Panc1 (cell line): ENCODE data around the gene DECR2.

Source experiments
- REST ChIP-seq, 2 experiments: IDR thresholded peaks; 2 replicates each; pipeline ENCODE4 v1.6.1; 2011 to 2012; ENCODE audit warnings: low read depth in 2 of 2, control low read depth in 1 of 2, low read length in 1 of 2, mild to moderate bottlenecking in 1 of 2, moderate library complexity in 1 of 2; ENCODE audit not compliant: insufficient read depth in 1 of 2
- SIN3A ChIP-seq: IDR thresholded peaks from 2 replicates; pipeline ENCODE4 v1.6.1; 2012; ENCODE audit warnings: low read depth, mild to moderate bottlenecking, low read length, moderate library complexity, borderline replicate concordance; ENCODE audit not compliant: insufficient read depth
- TCF7L2 ChIP-seq: IDR thresholded peaks from 2 replicates; pipeline ENCODE4 v1.6.1; 2011; ENCODE audit warnings: mild to moderate bottlenecking, low read depth, low read length, inconsistent platforms
- TF ChIP-seq, protein P1 (sequence below): fragments of 450-650 bp; IDR thresholded peaks from 2 replicates; pipeline ENCODE4 v1.5.1; 2017; ENCODE audit warnings: mild to moderate bottlenecking

DNA sequence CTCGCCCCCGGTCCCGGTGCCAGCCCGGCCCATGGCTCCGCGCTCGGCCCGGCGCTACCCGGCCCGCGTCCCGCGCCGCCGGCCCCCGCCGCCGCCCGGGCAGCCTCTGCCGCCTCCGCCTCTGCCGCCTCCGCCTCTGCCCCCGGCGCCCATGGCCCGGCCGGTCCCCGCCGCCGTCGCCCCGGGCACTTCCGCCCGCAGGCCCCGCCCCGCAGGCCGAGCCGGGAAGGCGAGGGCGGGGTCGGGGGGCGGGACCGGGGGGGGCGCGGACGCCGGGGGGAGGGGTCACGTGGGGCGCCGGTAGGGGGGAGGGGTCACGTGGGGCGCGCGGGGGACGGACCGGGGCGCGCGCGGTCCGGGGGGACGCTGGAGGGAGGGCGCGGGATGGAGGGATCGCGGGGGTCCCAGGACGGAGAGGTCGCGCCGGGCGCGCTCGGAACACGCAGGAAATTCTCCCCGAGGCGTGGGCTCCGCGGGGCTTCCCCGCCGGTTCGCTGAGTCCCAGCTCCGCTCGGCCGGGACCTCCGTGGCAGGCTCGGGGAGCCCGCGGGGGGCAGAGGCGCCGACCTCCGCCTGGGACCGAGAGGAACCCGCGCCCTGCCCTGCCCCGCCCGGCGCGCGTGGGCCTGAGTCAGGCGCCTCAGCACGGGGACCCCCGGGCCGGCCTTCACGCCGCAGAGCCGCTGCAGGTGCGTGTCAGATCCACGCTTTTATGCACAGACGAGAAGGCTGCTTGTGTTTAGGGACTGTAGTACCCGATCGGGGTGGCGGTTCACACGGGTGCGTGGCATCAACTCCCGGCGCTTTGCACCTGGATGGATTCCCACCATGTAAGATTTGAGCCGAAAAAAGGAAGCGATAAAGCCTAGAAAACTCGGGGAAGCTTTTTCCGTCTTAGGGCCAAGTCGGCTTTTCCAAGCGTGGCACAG lies 19.6 kb upstream of the DECR2 start, which contains the start of gene PGAP6:
- TF ChIP-seq, protein P1, sequence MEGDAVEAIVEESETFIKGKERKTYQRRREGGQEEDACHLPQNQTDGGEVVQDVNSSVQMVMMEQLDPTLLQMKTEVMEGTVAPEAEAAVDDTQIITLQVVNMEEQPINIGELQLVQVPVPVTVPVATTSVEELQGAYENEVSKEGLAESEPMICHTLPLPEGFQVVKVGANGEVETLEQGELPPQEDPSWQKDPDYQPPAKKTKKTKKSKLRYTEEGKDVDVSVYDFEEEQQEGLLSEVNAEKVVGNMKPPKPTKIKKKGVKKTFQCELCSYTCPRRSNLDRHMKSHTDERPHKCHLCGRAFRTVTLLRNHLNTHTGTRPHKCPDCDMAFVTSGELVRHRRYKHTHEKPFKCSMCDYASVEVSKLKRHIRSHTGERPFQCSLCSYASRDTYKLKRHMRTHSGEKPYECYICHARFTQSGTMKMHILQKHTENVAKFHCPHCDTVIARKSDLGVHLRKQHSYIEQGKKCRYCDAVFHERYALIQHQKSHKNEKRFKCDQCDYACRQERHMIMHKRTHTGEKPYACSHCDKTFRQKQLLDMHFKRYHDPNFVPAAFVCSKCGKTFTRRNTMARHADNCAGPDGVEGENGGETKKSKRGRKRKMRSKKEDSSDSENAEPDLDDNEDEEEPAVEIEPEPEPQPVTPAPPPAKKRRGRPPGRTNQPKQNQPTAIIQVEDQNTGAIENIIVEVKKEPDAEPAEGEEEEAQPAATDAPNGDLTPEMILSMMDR: no peak
- TF ChIP-seq SIN3A: no peak
- no peak for TF ChIP-seq TCF7L2
- no peak for TF ChIP-seq REST (IDR thresholded peaks at IDR 0.05; ENCODE audit: insufficient read depth in 1 of 2, low read depth in 2 of 2, low read length in 1 of 2)
